MM.1S (cell line): ENCODE data around the gene CCDC6.

ENCODE experiments used
- EZH2 ChIP-seq: fragments of 300-600 bp; sonication (generic); optimal IDR thresholded peaks from 2 replicates; pipeline ENCODE3; 2017; ENCODE audit warnings: low read depth, mild to moderate bottlenecking, antibody characterized with exemption, low read length, mixed read lengths
- TF ChIP-seq, protein P1 (sequence below): fragments of 300-600 bp; sonication (generic); IDR thresholded peaks from 2 replicates; pipeline ENCODE4 v1.5.1; 2016; ENCODE audit warnings: antibody characterized with exemption, low read length, mixed read lengths

DNA sequence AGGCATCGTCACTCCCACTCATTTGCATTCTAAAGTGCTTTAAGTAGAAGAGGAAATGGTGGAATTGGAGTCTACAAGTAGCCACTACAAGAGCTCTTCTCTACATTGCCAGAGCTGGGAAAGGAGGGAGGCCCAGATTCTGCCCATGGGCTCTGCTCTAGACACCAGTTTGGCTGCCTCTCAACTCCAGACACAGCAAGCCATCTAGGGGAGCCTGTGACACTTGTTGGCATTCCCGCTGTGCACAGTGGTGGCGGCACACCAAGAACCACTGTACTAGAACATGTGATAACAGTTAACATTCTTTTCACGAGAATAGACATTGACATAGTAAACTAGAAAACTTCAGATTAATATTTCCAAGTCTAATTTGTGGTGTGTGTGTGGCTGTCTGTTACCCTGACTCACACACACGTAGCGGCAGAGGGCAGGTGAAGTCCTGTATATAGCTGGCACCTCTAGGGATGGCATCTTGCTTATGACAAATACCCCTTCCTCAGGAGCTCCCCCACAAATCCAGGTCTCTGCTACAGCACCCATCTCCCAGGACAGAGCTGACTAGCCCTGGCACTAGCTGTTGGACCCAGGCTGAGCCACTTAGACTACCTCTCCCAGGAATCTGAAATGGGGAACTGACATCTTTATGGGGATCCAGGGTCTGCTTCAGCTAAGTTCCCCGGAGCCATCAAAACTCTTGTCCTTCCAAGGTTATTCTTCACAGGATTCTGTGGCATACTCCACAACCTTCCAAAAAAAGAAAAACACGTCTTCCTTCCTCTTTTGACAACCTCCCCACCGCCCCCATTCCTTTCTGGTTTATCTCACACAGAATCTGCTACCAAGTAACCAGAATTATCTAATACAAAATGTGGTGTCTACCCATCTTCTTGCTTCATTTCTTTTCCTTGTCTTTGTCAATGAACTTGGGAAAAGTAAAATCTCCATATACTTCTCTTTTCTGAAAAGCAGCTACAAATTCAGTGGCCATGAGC lies 98.4 kb downstream of the CCDC6 start:
- TF ChIP-seq, protein P1, sequence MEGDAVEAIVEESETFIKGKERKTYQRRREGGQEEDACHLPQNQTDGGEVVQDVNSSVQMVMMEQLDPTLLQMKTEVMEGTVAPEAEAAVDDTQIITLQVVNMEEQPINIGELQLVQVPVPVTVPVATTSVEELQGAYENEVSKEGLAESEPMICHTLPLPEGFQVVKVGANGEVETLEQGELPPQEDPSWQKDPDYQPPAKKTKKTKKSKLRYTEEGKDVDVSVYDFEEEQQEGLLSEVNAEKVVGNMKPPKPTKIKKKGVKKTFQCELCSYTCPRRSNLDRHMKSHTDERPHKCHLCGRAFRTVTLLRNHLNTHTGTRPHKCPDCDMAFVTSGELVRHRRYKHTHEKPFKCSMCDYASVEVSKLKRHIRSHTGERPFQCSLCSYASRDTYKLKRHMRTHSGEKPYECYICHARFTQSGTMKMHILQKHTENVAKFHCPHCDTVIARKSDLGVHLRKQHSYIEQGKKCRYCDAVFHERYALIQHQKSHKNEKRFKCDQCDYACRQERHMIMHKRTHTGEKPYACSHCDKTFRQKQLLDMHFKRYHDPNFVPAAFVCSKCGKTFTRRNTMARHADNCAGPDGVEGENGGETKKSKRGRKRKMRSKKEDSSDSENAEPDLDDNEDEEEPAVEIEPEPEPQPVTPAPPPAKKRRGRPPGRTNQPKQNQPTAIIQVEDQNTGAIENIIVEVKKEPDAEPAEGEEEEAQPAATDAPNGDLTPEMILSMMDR = no peak
- no peak for TF ChIP-seq EZH2
